ENCODE measurements around the gene SPATC1L. TPM values are rescaled to one million over a fixed set of nuclear protein-coding genes. Genes with fewer than 3 reads are reported as not detected.
"Not testable (repeated sequence)": the region's sequence is repeated elsewhere in the genome, so short reads cannot be mapped to it uniquely, and the experiment has no call there.

SPATC1L gene
- total RNA-seq, 1 donor from 2014 or later, result 32.8 TPM

- no peak for DNase-seq (ENCODE audit: low spot score, unreplicated experiment)
- peaks cover 10% of the 10 kb centered on the region for H3K4me1 Mint-ChIP-seq (ENCODE audit: low read depth)
- TF ChIP-seq, protein P1, sequence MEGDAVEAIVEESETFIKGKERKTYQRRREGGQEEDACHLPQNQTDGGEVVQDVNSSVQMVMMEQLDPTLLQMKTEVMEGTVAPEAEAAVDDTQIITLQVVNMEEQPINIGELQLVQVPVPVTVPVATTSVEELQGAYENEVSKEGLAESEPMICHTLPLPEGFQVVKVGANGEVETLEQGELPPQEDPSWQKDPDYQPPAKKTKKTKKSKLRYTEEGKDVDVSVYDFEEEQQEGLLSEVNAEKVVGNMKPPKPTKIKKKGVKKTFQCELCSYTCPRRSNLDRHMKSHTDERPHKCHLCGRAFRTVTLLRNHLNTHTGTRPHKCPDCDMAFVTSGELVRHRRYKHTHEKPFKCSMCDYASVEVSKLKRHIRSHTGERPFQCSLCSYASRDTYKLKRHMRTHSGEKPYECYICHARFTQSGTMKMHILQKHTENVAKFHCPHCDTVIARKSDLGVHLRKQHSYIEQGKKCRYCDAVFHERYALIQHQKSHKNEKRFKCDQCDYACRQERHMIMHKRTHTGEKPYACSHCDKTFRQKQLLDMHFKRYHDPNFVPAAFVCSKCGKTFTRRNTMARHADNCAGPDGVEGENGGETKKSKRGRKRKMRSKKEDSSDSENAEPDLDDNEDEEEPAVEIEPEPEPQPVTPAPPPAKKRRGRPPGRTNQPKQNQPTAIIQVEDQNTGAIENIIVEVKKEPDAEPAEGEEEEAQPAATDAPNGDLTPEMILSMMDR (IDR thresholded peaks at IDR 0.05; ENCODE audit: unreplicated experiment), result no peak
- no peaks in the 10 kb centered on the region for H3K9me3 Mint-ChIP-seq (ENCODE audit: low read depth)
- H3K27ac Mint-ChIP-seq, result no peak overlapping the region
- peaks cover 1% of the 10 kb centered on the region for H3K36me3 Mint-ChIP-seq (ENCODE audit: insufficient read depth)
- H3K4me3 Mint-ChIP-seq (ENCODE audit: low read depth), result no peak overlapping the region
- H3K27me3 Mint-ChIP-seq, result no peaks in the 10 kb centered on the region
Measured at GRCh38 chr21:46150491-46151121, 33.7 kb downstream of the SPATC1L start.

- Mint-ChIP-seq H3K27ac (no peak overlapping the region), H3K9me3 (ENCODE audit: low read depth) (no peaks in the 10 kb centered on the region), H3K4me3 (ENCODE audit: low read depth) (no peak overlapping the region), H3K4me1 (ENCODE audit: low read depth) (peaks cover 8% of the 10 kb centered on the region), H3K36me3 (ENCODE audit: insufficient read depth) (peaks cover 1% of the 10 kb centered on the region), H3K27me3 (no peaks in the 10 kb centered on the region)
- DNase-seq (ENCODE audit: low spot score, unreplicated experiment), result no peak
- TF ChIP-seq, protein P1 (IDR thresholded peaks at IDR 0.05; ENCODE audit: unreplicated experiment), result no peak
Measured at GRCh38 chr21:46150073-46150472, 34.2 kb downstream of the SPATC1L start.

DNA sequence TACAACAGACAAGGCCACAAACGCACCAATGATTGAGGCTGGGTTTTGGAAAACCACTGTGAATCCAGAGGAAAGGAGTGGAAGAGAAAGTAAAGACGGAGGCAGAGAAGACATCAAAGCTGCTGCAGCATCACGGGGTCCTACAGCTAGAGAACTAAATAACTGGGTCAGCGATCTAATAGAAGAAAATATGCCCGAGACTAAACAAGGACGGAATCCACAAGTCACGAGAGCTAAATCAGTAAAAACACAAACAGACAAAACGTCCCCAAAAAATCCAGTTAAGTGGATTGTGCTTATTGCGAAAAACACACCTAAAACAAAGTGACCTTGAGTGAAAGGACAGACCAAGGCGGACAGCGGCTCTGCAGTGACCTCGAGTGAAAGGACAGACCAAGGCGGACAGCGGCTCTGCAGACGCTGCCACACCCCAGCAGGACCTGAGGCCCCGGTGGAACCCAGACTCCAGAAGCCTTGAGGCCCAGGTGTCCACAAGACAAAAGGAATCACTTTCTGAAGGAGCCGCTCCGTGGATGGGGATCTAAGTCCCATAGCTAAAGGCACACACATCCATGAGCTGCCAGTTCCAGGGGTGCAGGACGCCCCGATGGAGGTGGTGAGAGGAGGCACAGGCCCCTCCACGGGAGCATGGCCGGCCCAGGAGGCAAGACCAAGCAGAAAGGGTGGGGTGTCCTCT lies 34.9 kb downstream of the SPATC1L start:
- H3K27ac Mint-ChIP-seq, result no peak overlapping the region
- H3K27me3 Mint-ChIP-seq, result no peaks in the 10 kb centered on the region
- H3K4me3 Mint-ChIP-seq (ENCODE audit: low read depth), result no peak overlapping the region
- peaks cover 1% of the 10 kb centered on the region for H3K36me3 Mint-ChIP-seq (ENCODE audit: insufficient read depth)
- H3K9me3 Mint-ChIP-seq (ENCODE audit: low read depth), result no peaks in the 10 kb centered on the region
- peaks cover 8% of the 10 kb centered on the region for H3K4me1 Mint-ChIP-seq (ENCODE audit: low read depth)
- TF ChIP-seq, protein P1 (IDR thresholded peaks at IDR 0.05; ENCODE audit: unreplicated experiment), result no peak
- no peak for DNase-seq (ENCODE audit: low spot score, unreplicated experiment)

DNA sequence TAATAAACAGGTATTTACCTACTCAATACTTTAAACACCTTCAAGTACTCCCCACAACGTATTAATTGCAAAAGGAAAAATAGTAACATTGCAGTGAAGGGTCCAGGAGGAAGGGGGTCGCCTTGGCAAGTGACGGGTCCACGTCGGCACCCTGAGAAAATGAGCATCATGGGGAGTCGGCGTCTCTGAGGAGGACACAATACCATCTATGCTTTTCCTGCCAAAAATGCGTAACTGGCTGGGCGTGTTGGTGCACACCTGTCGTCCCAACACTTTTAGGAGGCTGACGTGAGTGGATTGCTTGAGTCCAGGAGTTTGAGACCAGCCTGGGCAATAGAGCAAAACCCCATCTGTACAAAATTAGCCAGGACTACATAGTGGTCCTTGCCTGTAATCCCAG lies 36.2 kb downstream of the SPATC1L start:
- Mint-ChIP-seq H3K4me3 (ENCODE audit: low read depth) (no peak overlapping the region), H3K27ac (no peak overlapping the region), H3K27me3 (no peaks in the 10 kb centered on the region), H3K36me3 (ENCODE audit: insufficient read depth) (peaks cover 1% of the 10 kb centered on the region), H3K4me1 (ENCODE audit: low read depth) (peaks cover 11% of the 10 kb centered on the region), H3K9me3 (ENCODE audit: low read depth) (no peaks in the 10 kb centered on the region)
- TF ChIP-seq, protein P1 (IDR thresholded peaks at IDR 0.05; ENCODE audit: unreplicated experiment), result no peak
- no peak for DNase-seq (ENCODE audit: low spot score, unreplicated experiment)

- H3K27me3 Mint-ChIP-seq; H3K36me3 Mint-ChIP-seq (ENCODE audit: insufficient read depth); H3K4me3 Mint-ChIP-seq (ENCODE audit: low read depth); H3K9me3 Mint-ChIP-seq (ENCODE audit: low read depth); H3K4me1 Mint-ChIP-seq (ENCODE audit: low read depth); DNase-seq (ENCODE audit: low spot score, unreplicated experiment): not testable (repeated sequence)
- TF ChIP-seq, protein P1 (IDR thresholded peaks at IDR 0.05; ENCODE audit: unreplicated experiment), result peak; percentile 65
- peak overlapping the region; percentile 83 for H3K27ac Mint-ChIP-seq
Measured at GRCh38 chr21:46147429-46147828, 36.8 kb downstream of the SPATC1L start.
